Central memory CD4-positive, alpha-beta T cell (primary cell): ENCODE data around the gene PTP4A2.

Source experiments
- DNase-seq: peaks from one replicate; pipeline ENCODE4 v3.0.0; 2022

Gene PTP4A2

GRCh38 chr1:31883357-31883942, 54.7 kb downstream of the PTP4A2 start:
- no peak for DNase-seq

DNA sequence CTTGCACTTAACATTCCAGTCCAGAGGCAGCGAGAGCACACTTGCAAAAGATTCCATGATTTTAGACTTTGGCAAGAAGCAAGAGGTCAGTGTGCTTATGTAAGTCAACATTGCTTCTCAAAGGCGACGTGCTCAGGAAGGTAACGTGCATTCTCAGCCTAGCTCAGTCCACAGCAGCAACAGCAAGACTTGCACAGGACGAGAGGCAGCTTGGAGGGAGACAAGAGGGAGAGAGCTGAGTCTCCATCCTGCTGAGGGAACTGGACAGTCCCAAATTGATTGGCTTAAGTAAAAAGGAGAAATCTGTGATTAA, 56.5 kb downstream of the PTP4A2 start:
- DNase-seq, result no peak

GRCh38 chr1:31880957-31881687, 57.0 kb downstream of the PTP4A2 start:
- no peak for DNase-seq

GRCh38 chr1:31879981-31880608, 58.1 kb downstream of the PTP4A2 start:
- DNase-seq, result no peak

GRCh38 chr1:31878058-31878457, 60.1 kb downstream of the PTP4A2 start:
- DNase-seq, result no peak

- DNase-seq, result no peak
Observed at GRCh38 chr1:31877544-31877943, 60.6 kb downstream of the PTP4A2 start.

DNA sequence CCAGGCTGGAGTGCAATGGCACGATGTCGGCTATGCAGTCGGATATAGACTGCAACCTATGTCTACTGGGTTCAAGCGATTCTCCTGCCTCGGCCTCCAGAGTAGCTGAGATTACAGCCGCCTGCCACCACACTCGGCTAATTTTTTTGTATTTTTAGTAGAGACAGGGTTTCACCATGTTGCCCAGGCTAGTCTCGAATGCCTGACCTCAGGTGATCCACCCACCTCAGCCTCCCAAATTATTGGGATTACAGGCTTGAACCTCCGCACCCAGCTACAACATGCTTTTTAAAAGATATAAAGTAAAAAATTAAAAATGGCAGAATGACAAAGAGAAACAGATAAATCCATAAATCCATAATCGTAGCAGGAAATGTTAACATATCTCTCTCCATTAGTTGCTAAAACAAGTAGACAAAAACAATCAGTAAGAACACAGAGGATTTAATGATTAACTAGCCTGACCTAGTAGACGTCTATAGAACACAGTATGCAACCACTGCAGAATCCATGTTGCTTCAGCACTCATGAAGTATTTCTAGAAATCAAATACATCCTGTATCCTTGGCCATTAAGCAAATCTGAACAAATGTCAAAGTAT, 62.4 kb downstream of the PTP4A2 start:
- DNase-seq, result no peak

- no peak for DNase-seq
Observed at GRCh38 chr1:31874942-31875341, 63.2 kb downstream of the PTP4A2 start.

DNA sequence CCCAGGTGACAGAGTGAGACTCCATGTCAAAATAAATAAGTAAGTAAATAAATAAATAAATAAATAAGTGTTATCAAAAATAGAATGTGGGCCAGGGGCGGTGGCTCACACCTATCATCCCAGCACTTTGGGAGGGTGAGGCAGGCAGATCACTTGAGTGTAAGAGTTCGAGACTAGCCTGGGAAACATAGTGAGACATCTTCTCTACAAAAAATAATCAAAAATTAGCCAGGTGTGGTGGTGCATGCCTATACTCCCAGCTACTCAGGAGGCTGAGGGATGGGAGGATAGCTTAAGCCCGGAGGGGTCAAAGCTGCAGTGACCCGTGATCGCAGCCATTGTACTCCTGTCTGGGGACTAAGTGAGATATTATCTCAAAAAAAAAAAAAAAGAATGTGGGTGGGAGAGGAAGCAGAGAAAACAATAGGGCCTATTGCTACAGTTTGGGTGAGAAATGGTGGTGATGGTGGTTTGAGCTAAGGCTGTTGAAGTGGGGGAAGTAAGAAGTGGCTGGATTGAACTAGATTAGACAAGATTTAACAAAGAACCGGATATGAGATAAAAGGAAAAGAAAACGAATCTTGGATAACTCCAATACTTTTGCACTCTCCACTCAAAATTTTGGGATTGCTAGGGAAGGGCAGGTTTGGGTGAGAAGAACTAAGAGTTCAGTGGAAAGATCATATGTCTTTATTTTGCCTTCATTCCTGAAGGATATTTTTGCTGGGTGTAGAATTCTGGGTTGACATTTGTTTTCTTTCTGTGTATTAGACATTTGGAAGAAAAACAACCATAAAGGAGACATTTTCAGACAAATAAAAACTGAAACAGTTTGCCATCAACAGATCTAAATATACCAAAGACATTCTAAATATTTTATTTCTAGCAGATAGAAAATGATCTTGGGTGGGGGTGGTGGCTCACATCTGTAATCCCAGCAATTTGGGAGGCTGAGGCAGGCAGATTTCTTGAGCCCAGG, 65.2 kb downstream of the PTP4A2 start:
- peak; percentile 7 for DNase-seq

DNA sequence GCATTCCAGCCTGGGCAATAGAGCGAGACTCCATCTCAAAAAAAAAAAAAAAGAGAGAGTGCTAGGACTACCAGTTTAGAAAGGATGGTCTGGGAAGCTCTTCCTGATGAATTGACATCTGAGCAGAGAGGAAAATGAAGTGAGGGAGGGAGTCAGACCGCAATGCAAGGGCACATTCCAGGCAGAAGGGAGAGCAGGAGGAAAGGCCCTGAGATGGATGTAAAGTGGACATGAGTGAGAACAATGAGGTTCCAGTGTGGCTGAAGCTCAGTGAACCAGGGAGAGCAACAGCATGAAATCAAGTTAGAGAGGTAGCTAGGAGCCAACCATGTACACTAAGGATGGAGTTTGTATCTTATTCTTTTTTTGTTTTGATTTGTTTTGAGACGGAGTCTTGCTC, 66.5 kb downstream of the PTP4A2 start:
- DNase-seq, result no peak

GRCh38 chr1:31870086-31870736, 68.0 kb downstream of the PTP4A2 start:
- no peak for DNase-seq

DNA sequence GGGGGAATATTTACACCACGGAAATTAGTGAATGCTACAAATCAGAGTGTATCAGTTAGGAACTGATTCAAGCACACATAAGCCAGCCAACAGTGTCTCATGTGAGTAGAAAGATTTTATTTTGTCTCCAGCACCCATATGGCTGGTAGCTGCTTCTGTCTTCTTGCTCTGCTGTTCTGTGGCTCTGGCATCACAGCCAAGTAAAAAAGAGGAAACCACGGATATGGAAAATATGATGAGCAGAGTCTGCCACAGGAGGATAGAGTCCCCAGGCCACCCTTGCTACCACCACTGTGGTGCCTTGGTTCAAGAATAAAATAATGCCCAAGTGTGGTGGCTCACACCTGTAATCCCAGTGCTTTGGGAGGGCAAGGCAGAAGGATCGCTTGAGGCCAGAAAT, 68.7 kb downstream of the PTP4A2 start:
- DNase-seq, result no peak

- DNase-seq, result no peak
Observed at GRCh38 chr1:31868862-31869261, 69.3 kb downstream of the PTP4A2 start.

- DNase-seq, result no peak
Observed at GRCh38 chr1:31867546-31867945, 70.6 kb downstream of the PTP4A2 start.

GRCh38 chr1:31866450-31867032, 71.6 kb downstream of the PTP4A2 start:
- no peak for DNase-seq

DNA sequence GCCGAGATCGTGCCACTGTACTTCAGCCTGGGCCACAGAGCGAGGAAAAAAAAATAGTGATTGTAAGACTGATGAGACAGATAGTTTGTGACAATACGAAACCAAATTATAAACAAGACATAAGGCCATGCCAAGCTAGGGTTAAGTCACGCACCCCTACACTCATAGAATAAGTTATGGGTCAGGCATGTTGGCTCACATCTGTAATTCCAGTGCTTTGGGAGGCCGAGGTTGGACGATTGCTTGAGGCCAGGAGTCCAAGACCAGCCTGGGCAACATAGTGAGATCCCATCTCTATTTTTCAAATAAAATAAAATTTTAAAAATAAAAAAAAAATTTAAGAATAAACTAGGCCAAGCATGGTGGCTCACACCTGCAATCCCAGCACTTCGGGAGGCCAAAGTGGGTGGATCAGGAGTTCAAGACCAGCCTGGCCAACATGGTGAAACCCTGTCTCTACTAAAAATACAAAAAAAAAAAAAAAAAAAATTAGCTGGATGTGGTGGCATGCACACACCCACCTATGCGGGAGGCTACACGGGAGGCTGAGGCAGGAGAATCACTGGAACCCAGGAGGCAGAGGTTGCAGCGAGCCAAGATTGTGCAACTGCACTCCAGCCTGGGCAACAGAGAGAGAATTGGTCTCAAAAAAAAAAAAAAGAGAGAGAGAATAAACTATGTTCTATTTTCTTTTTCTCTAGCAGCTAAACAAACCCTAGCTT, 72.3 kb downstream of the PTP4A2 start:
- DNase-seq, result no peak

DNA sequence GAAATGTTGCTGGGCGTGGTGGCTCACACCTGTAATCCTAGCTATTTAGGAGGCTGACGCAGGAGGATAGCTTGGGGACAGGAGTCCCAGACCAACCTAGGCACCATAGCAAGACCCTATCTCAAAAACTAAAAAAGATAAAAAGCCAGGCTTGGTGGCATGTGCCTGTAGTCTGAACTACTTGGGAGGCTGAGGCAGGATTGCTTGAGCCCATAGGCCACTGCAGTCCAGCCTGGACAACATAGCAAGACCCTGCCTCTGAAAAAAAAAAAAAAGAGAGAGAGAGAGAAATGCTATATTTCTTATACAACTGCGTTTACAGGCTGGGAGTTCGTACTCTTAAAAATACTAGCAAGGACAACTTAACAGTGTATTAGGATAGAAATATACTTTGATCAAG, 76.1 kb downstream of the PTP4A2 start:
- no peak for DNase-seq

DNA sequence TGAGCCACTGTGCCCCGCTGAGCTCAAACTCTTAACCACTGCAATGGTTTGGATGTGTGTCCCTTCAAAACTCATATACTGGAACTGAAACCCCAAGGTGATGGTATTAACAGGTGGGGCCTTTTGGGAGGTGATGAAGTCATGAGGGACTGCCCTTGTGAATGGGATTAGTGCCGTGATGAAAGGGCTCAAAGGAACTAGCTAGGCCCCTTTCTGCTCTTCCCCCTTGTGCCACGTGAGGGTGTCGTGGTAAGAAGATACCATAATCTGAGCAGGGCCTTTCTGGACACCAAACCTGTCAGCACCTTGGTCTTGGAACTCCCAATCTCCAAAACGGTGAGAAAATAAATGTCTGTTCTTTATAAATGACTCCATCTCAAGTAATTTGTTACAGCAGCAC, 76.8 kb downstream of the PTP4A2 start:
- DNase-seq, result no peak

DNA sequence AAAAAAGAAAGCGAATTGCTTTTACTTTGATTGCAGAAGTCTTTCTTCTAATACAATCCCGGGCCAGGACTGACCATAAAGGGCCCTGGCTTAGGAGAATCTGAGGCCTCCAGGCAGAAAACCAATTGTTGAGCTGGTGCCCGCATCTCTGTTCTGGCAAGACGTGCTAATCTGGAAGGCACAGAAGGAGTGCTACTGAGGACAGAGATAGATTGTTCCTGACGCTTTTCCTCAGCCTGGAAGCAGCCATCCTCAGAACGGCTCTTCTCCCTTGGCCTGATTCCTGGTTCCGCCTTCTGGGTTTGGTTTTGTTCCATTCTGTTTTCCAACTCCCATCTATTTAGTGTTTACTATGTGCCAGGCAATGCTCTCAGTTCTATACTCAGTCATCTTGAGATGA, 77.6 kb downstream of the PTP4A2 start:
- no peak for DNase-seq

DNA sequence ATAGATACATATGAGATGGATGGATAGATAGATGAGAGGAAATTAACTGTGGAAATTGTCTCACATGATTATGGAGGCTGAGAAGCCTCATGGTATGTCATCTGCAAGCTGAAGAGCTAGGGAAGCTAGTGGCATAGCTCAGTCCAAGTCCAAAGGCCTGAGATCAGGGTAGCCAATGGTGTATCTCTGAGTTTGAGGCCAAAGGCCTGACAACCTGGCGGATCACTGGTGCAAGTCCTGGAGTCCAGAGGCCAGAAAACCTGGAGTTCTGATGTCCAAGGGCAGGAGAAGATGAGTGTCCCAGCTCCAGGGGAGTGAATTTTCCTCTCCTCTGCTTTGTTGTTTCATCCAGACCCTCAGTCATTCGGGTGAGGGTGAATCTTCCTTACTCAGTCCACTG, 78.4 kb downstream of the PTP4A2 start:
- no peak for DNase-seq

DNA sequence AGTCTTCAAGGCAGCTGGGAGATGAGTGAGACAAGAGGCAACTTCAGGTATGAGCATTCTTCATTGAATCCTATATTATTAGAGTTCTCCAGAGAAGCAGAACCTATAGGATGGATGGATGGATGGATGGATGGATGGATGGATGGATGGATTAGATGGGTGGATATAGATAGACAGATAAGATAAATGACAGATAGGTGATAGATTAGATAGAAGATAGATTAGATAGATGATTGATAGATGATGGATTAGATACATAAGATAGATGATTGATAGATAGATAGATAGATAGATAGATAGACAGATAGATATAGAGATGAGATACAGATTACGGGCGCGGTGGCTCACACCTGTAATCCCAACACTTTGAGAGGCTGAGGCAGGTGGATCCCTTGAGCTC, 79.1 kb downstream of the PTP4A2 start:
- DNase-seq, result no peak
